K562 (cell line): ENCODE data around the gene WASHC4. TPM values are rescaled to one million over a fixed set of nuclear protein-coding genes. Genes with fewer than 3 reads are reported as not detected.

ENCODE experiments used
- ATAC-seq: fragments of 200-7000 bp; cut with Tn5 transposase; 3 replicates; pipeline ENCODE4 v1.9.1; 2020; ENCODE audit warnings: moderate library complexity
- BruUV-seq: library from RNA; stranded (reverse); fragments of 400-500 nt; replicated peaks from 2 replicates; lab custom pipeline; 2021; lab: Mats Ljungman, UMichigan
- CTCF ChIA-PET: fragments of 300-600 bp; formaldehyde crosslinking; extraction: SDS; loops from one replicate; lab custom pipeline; 2021; ENCODE audit warnings: low intra/inter-chr PET ratio; lab: Yijun Ruan, JAX
- POLR2A ChIA-PET: fragments of 300-600, 350-650 bp; sonication (Branson Sonifier 250); formaldehyde crosslinking; extraction: SDS; loops from one replicate; lab custom pipeline; 2021; ENCODE audit warnings: antibody characterized with exemption, inconsistent platforms; lab: Yijun Ruan, JAX
- DNase-seq, 4 experiments: peaks; one replicate each; pipeline versions ENCODE4 v3.0.0 to v3.0.0-alpha.2; 2011 to 2018; ENCODE audit warnings: low spot score in 3 of 4, mixed read lengths in 3 of 4; ENCODE audit errors: extremely low read depth in 1 of 4
- FAIRE-seq: peaks from 2 replicates; lab custom pipeline; 2011; peaks lifted over from hg19 to GRCh38; lab: Jason Lieb, UNC
- H2AFZ ChIP-seq: 2 replicates; pipeline ENCODE4 v1.6.0; 2011; ENCODE audit warnings: low read depth, low read length, control low read depth, inconsistent platforms
- H3K27ac ChIP-seq: fragments of 200-600 bp; 3 replicates; pipeline ENCODE4 v1.8.0; 2011; ENCODE audit warnings: low read depth, mild to moderate bottlenecking, control low read depth, inconsistent platforms, low read length, moderate library complexity, mixed read lengths; ENCODE audit errors: extremely low read depth
- H3K27me3 ChIP-seq, 2 experiments: fragments of 300-600 bp in 1 of 2; 2 replicates in 1 of 2; 3 replicates in 1 of 2; pipeline versions ENCODE4 v1.6.0 to v1.8.0; 2011; ENCODE audit warnings: inconsistent platforms in 2 of 2, low read length in 2 of 2, mild to moderate bottlenecking in 1 of 2, mixed read lengths in 1 of 2, moderate library complexity in 1 of 2; ENCODE audit not compliant: control insufficient read depth in 2 of 2, insufficient read depth in 2 of 2
- H3K36me3 ChIP-seq: fragments of 300-600 bp; 3 replicates; pipeline ENCODE4 v1.8.0; 2011; ENCODE audit warnings: mild to moderate bottlenecking, low read length, inconsistent platforms; ENCODE audit not compliant: control insufficient read depth, insufficient read depth
- H3K4me1 ChIP-seq, 2 experiments: fragments of 200-600 bp in 1 of 2; replicated peaks in 1 of 2; 2 replicates in 1 of 2; 3 replicates in 1 of 2; pipeline versions ENCODE4 v1.5.1 to v1.8.0; 2011; ENCODE audit warnings: inconsistent platforms in 2 of 2, low read length in 2 of 2, mild to moderate bottlenecking in 1 of 2, mixed read lengths in 1 of 2, moderate library complexity in 1 of 2; ENCODE audit not compliant: control insufficient read depth in 2 of 2, insufficient read depth in 2 of 2
- H3K4me2 ChIP-seq: 2 replicates; pipeline ENCODE4 v1.6.1; 2011; ENCODE audit warnings: low read length, control low read depth, inconsistent platforms, mixed read lengths; ENCODE audit not compliant: insufficient read depth
- H3K4me3 ChIP-seq: fragments of 200-600 bp; sonication (generic), shearing (Covaris generic); 2 replicates; pipeline ENCODE4 v1.5.1; 2016; ENCODE audit warnings: control low read depth, inconsistent platforms
- H3K79me2 ChIP-seq: fragments of 200-600 bp; 3 replicates; pipeline ENCODE4 v1.8.0; 2011; ENCODE audit warnings: low read length, inconsistent platforms; ENCODE audit not compliant: control insufficient read depth, insufficient read depth
- H3K9ac ChIP-seq, 2 experiments: 2 replicates each; pipeline versions ENCODE4 v1.6.0 to v1.6.1; 2011; ENCODE audit warnings: low read depth in 2 of 2, low read length in 2 of 2, control low read depth in 1 of 2, inconsistent platforms in 1 of 2, mild to moderate bottlenecking in 1 of 2, mixed read lengths in 1 of 2; ENCODE audit not compliant: insufficient read depth in 1 of 2
- H3K9me1 ChIP-seq: one replicate; pipeline ENCODE4 v1.6.0; 2011; ENCODE audit warnings: inconsistent platforms, mild to moderate bottlenecking, low read length, moderate library complexity; ENCODE audit not compliant: control insufficient read depth, insufficient read depth
- H3K9me3 ChIP-seq: replicated peaks from 2 replicates; pipeline ENCODE4 v1.5.1; 2011; ENCODE audit warnings: low read depth, low read length, inconsistent platforms; ENCODE audit not compliant: control insufficient read depth, insufficient read depth
- H4K20me1 ChIP-seq: replicated peaks from 2 replicates; pipeline ENCODE4 v1.6.1; 2011; ENCODE audit warnings: low read length, inconsistent platforms, mixed read lengths; ENCODE audit not compliant: control insufficient read depth, insufficient read depth
- CHCHD3 ChIP-seq: fragments of 250-450 bp; sonication (Bioruptor Pico); IDR thresholded peaks from 2 replicates; pipeline ENCODE4 v2.1.2; 2022; ENCODE audit warnings: mild to moderate bottlenecking
- CTCF ChIP-seq, 3 experiments: IDR thresholded peaks in 2 of 3; conservative IDR thresholded peaks in 1 of 3; 2 replicates each; pipeline ENCODE4 v1.5.1; 2011 to 2012; ENCODE audit warnings: low read length in 3 of 3, mild to moderate bottlenecking in 3 of 3, control low read depth in 2 of 3, improper control_type of control experiment in 1 of 3, inconsistent platforms in 1 of 3, low read depth in 1 of 3, mixed read lengths in 1 of 3, moderate library complexity in 1 of 3; ENCODE audit not compliant: insufficient read depth in 2 of 3
- E2F1 ChIP-seq: sonication (generic); formaldehyde crosslinking; IDR thresholded peaks from 2 replicates; pipeline ENCODE4 v1.8.1; 2023; ENCODE audit warnings: mild to moderate bottlenecking, missing genetic modification reagents, moderate library complexity
- NEUROD1 ChIP-seq: fragments of 150-350 bp; IDR thresholded peaks from 2 replicates; pipeline ENCODE4 v1.6.1; 2014; ENCODE audit warnings: borderline replicate concordance, low read length, low read depth; ENCODE audit not compliant: partially characterized antibody
- NFE2L1 ChIP-seq: fragments of 450-650 bp; IDR thresholded peaks from 2 replicates; pipeline ENCODE4 v1.6.1; 2016; ENCODE audit warnings: missing genetic modification characterization, low read depth, mild to moderate bottlenecking, missing compliant biosample characterization, moderate library complexity, borderline replicate concordance
- PATZ1 ChIP-seq: fragments of 250-450 bp; sonication (Bioruptor Pico); IDR thresholded peaks from 2 replicates; pipeline ENCODE4 v1.5.0; 2020; ENCODE audit warnings: mild to moderate bottlenecking, borderline replicate concordance
- RAD21 ChIP-seq, 2 experiments: fragments of 250-450 bp in 1 of 2; fragments of 450-650 bp in 1 of 2; sonication (Bioruptor Pico) in 1 of 2; formaldehyde crosslinking in 1 of 2; IDR thresholded peaks in 1 of 2; conservative IDR thresholded peaks in 1 of 2; 2 replicates each; pipeline versions ENCODE4 v1.4.0 to v1.8.0; 2020 to 2022; ENCODE audit warnings: mild to moderate bottlenecking in 2 of 2, moderate library complexity in 1 of 2
- RHOXF2B ChIP-seq: fragments of 250-450 bp; sonication (Bioruptor Pico); conservative IDR thresholded peaks from 2 replicates; pipeline ENCODE4 v1.5.1; 2021
- SAP30 ChIP-seq: fragments of 200-600 bp; sonication (generic); IDR thresholded peaks from 2 replicates; pipeline ENCODE4 v1.6.1; 2012; ENCODE audit warnings: borderline replicate concordance, low read depth, mild to moderate bottlenecking, moderate library complexity, low read length, control low read depth, inconsistent platforms; ENCODE audit not compliant: insufficient read depth, poor library complexity, severe bottlenecking
- SMC3 ChIP-seq: conservative IDR thresholded peaks from 2 replicates; pipeline ENCODE4 v1.6.1; 2011; ENCODE audit warnings: low read depth, low read length, improper control_type of control experiment; ENCODE audit not compliant: insufficient read depth
- STAG1 ChIP-seq: sonication (generic); formaldehyde crosslinking; IDR thresholded peaks from 2 replicates; pipeline ENCODE4 v1.5.0; 2020; ENCODE audit warnings: missing genetic modification reagents, borderline replicate concordance
- ZFP91 ChIP-seq: sonication (generic); formaldehyde crosslinking; IDR thresholded peaks from 2 replicates; pipeline ENCODE4 v1.8.0; 2022; ENCODE audit warnings: mild to moderate bottlenecking, missing genetic modification reagents
- ZNF655 ChIP-seq: fragments of 250-450 bp; sonication (Bioruptor Pico); IDR thresholded peaks from 2 replicates; pipeline ENCODE4 v1.5.0; 2021
- in situ Hi-C: fragments of 300-500 bp; cut with MboI; formaldehyde crosslinking; loops from 4 replicates; pipeline ENCODE4 v1.15.0; 2018; ENCODE audit warnings: inconsistent platforms, mixed read lengths
- intact Hi-C: fragments of 100-400 bp; cut with micrococcal nuclease; formaldehyde crosslinking; loops from 2 replicates; pipeline ENCODE4 v1.14.2; 2022
- polyA plus RNA-seq, 8 experiments: library from polyadenylated mRNA; depleted of rRNA in 4 of 8; stranded (reverse) in 5 of 8; unstranded in 3 of 8; fragments of >200 nt; fragmentation: Nextera tagmentation in 2 of 8; fragmentation: Illumina TruSeq in 1 of 8; extraction: Ambion mirVana in 2 of 8; extraction: Trizol in 1 of 8; gene quantifications; 2 replicates each; pipeline versions ENCODE4 v1.2.1 to v1.2.3, GENCODE V29; 2011 to 2014; ENCODE audit warnings: inconsistent platforms in 1 of 8, missing spikeins in 1 of 8
- total RNA-seq, 7 experiments: library from RNA; depleted of rRNA in 6 of 7; stranded (reverse); fragments of >200 nt in 6 of 7; fragmentation: Illumina TruSeq in 2 of 7; extraction: Trizol in 2 of 7; gene quantifications; 2 replicates each; pipeline versions ENCODE4 v1.2.1 to v1.2.3, GENCODE V29; 2011 to 2021; ENCODE audit warnings: low replicate concordance in 1 of 7

Gene WASHC4
- total and polyA plus RNA-seq, 9 of the 15 experiments (the other 6 are each of a cell fraction or from before 2014, with no cell fraction given) = 12.5 to 38.5 (median 21.3) TPM

GRCh38 chr12:105100998-105101397 lies 6.5 kb upstream of the WASHC4 start:
- FAIRE-seq = no peak
- Histone ChIP-seq H3K9me1 (no peaks in the 10 kb centered on the region), H3K79me2 (no peaks in the 10 kb centered on the region), H3K27ac (no peak overlapping the region), H3K9ac (no peak overlapping the region), H4K20me1 (no peaks in the 10 kb centered on the region), H2AFZ (no peak overlapping the region), H3K27me3 (no peaks in the 10 kb centered on the region), H3K4me1 (no peaks in the 10 kb centered on the region), H3K4me2 (no peak overlapping the region), H3K9me3 (no peaks in the 10 kb centered on the region), H3K36me3 (no peaks in the 10 kb centered on the region), H3K4me3 (no peak overlapping the region)
- no peak for DNase-seq
- BruUV-seq = no TSS peak
- ChIA-PET POLR2A (no interaction called here), CTCF (no interaction called here)
- intact Hi-C loops (loop anchor here (5.0 kb wide), 2 partner anchors 114 to 369 kb away; partner anchors contain the start of gene NOPCHAP1), in situ Hi-C loops (no loop called here)
- ATAC-seq = no peak
- TF ChIP-seq SMC3 (no peak), ZNF655 (CRISPR knock-in tag) (no peak), RHOXF2B (CRISPR knock-in tag) (no peak), CHCHD3 (CRISPR knock-in tag) (no peak), ZFP91 (no peak), NEUROD1 (no peak), CTCF (IDR thresholded peaks at IDR 0.05 in 2 of 3, conservative IDR thresholded peaks at IDR 0.05 in 1 of 3; ENCODE audit: insufficient read depth in 2 of 3, low read depth in 1 of 3, low read length in 3 of 3) (peak in 1 of 3 experiments; percentile 36; a peak in 2 of 6 replicates), SAP30 (no peak), NFE2L1 (tag) (no peak), E2F1 (no peak), STAG1 (CRISPR knock-in tag) (no peak), PATZ1 (CRISPR knock-in tag) (no peak), RAD21 (CRISPR knock-in tag; conservative IDR thresholded peaks at IDR 0.05 in 1 of 2, IDR thresholded peaks at IDR 0.05 in 1 of 2) (peak; percentile 32 to 49; a peak in 2 of 4 replicates)
